Mesenchymal stem cell (in vitro differentiated cells and primary cell): Measurements from ENCODE around the gene NIT2.

Experiments used
- DNase-seq: peaks from one replicate; pipeline ENCODE4 v3.0.0-alpha.2; 2013
- H2AFZ ChIP-seq: one replicate; pipeline ENCODE4 v1.6.1; 2013; ENCODE audit warnings: low read depth, mild to moderate bottlenecking, control low read depth, inconsistent platforms, low read length, moderate library complexity
- H2AK5ac ChIP-seq: 2 replicates; pipeline ENCODE4 v1.6.1; 2013; ENCODE audit warnings: low read length, moderate library complexity, mild to moderate bottlenecking, inconsistent platforms; ENCODE audit not compliant: severe bottlenecking
- H2BK120ac ChIP-seq: one replicate; pipeline ENCODE4 v1.6.1; 2013; ENCODE audit warnings: low read depth, mild to moderate bottlenecking, inconsistent platforms, low read length, moderate library complexity
- H2BK12ac ChIP-seq, 2 experiments: one replicate each; pipeline ENCODE4 v1.6.1; 2013; ENCODE audit warnings: inconsistent platforms in 2 of 2, low read length in 2 of 2, mild to moderate bottlenecking in 2 of 2, moderate library complexity in 2 of 2, control low read depth in 1 of 2
- H2BK15ac ChIP-seq: one replicate; pipeline ENCODE4 v1.6.1; 2013; ENCODE audit warnings: mild to moderate bottlenecking, low read depth, inconsistent platforms; ENCODE audit not compliant: poor library complexity, severe bottlenecking
- H2BK5ac ChIP-seq: 2 replicates; pipeline ENCODE4 v1.6.1; 2013; ENCODE audit warnings: low read depth, mild to moderate bottlenecking, low read length, control low read depth, inconsistent platforms; ENCODE audit not compliant: poor library complexity, severe bottlenecking
- H3K14ac ChIP-seq, 2 experiments: one replicate each; pipeline ENCODE4 v1.6.1; 2013; ENCODE audit warnings: inconsistent platforms in 2 of 2, low read length in 2 of 2, control low read depth in 1 of 2, mild to moderate bottlenecking in 1 of 2, moderate library complexity in 1 of 2
- H3K18ac ChIP-seq, 2 experiments: one replicate each; pipeline ENCODE4 v1.6.1; 2013; ENCODE audit warnings: inconsistent platforms in 2 of 2, low read length in 2 of 2, control low read depth in 1 of 2, low read depth in 1 of 2, mild to moderate bottlenecking in 1 of 2
- H3K23ac ChIP-seq, 2 experiments: one replicate each; pipeline ENCODE4 v1.6.1; 2013; ENCODE audit warnings: inconsistent platforms in 2 of 2, low read length in 2 of 2, mild to moderate bottlenecking in 2 of 2, moderate library complexity in 2 of 2, control low read depth in 1 of 2
- H3K27ac ChIP-seq: 2 replicates; pipeline ENCODE4 v1.5.1; 2013; ENCODE audit warnings: mild to moderate bottlenecking, moderate library complexity, low read length, control low read depth, inconsistent platforms; ENCODE audit not compliant: poor library complexity, severe bottlenecking
- H3K27me3 ChIP-seq, 2 experiments: 2 replicates each; pipeline versions ENCODE4 v1.6.1 to v1.7.0; 2013; ENCODE audit warnings: low read length in 2 of 2, mild to moderate bottlenecking in 2 of 2, moderate library complexity in 2 of 2, control low read depth in 1 of 2, inconsistent platforms in 1 of 2; ENCODE audit not compliant: control insufficient read depth in 1 of 2, insufficient read depth in 1 of 2
- H3K36me3 ChIP-seq, 2 experiments: 2 replicates each; pipeline versions ENCODE4 v1.6.1 to v1.7.0; 2013; ENCODE audit warnings: low read length in 2 of 2, control low read depth in 1 of 2, inconsistent platforms in 1 of 2, low read depth in 1 of 2, mild to moderate bottlenecking in 1 of 2; ENCODE audit not compliant: insufficient read depth in 2 of 2, control insufficient read depth in 1 of 2
- H3K4ac ChIP-seq, 2 experiments: one replicate each; pipeline ENCODE4 v1.6.1; 2013; ENCODE audit warnings: inconsistent platforms in 2 of 2, low read length in 2 of 2, mild to moderate bottlenecking in 2 of 2, moderate library complexity in 2 of 2, control low read depth in 1 of 2, low read depth in 1 of 2
- H3K4me1 ChIP-seq: 2 replicates; pipeline ENCODE4 v1.6.1; 2013; ENCODE audit warnings: low read depth, low read length, control low read depth; ENCODE audit not compliant: control insufficient read depth, insufficient read depth
- H3K4me2 ChIP-seq: 2 replicates; pipeline ENCODE4 v1.6.1; 2013; ENCODE audit warnings: low read length, mild to moderate bottlenecking, inconsistent platforms; ENCODE audit not compliant: poor library complexity, severe bottlenecking
- H3K4me3 ChIP-seq, 2 experiments: 2 replicates each; pipeline versions ENCODE4 v1.5.1 to v1.7.0; 2013; ENCODE audit warnings: low read length in 2 of 2, mild to moderate bottlenecking in 2 of 2, control low read depth in 1 of 2, low read depth in 1 of 2; ENCODE audit not compliant: insufficient read depth in 1 of 2
- H3K79me1 ChIP-seq: replicated peaks from 2 replicates; pipeline ENCODE4 v1.6.1; 2013; ENCODE audit warnings: mild to moderate bottlenecking, control low read depth, low read length, inconsistent platforms; ENCODE audit not compliant: poor library complexity, severe bottlenecking
- H3K9ac ChIP-seq: 2 replicates; pipeline ENCODE4 v1.7.0; 2013; ENCODE audit warnings: mild to moderate bottlenecking, low read length, moderate library complexity
- H3K9me3 ChIP-seq: 2 replicates; pipeline ENCODE4 v1.7.0; 2013; ENCODE audit warnings: mild to moderate bottlenecking, low read length; ENCODE audit not compliant: control insufficient read depth
- H4K8ac ChIP-seq: one replicate; pipeline ENCODE4 v1.6.1; 2013; ENCODE audit warnings: inconsistent platforms, mild to moderate bottlenecking, low read length, moderate library complexity
- H4K91ac ChIP-seq: one replicate; pipeline ENCODE4 v1.6.1; 2013; ENCODE audit warnings: mild to moderate bottlenecking, low read length, inconsistent platforms
- WGBS: methylation state at CpG from one replicate; pipeline ENCODE4 v1.1.7; 2013; ENCODE audit warnings: mixed read lengths; 5-methylcytosine and 5-hydroxymethylcytosine counted together

The NIT2 gene

GRCh38 chr3:100311011-100311410, 23.5 kb upstream of the NIT2 start:
- H3K27ac ChIP-seq: no peak overlapping the region
- no peaks in the 10 kb centered on the region for H3K4me1 ChIP-seq
- H3K4ac ChIP-seq: no peak overlapping the region
- H2BK12ac ChIP-seq: no peak overlapping the region
- no peak overlapping the region for H2BK120ac ChIP-seq
- H3K18ac ChIP-seq: no peak overlapping the region
- H2AK5ac ChIP-seq: no peak overlapping the region
- peaks cover 6 to 88% of the 10 kb centered on the region in 2 experiments for H3K36me3 ChIP-seq
- no peak overlapping the region for H2BK15ac ChIP-seq
- H4K91ac ChIP-seq: no peak overlapping the region
- H4K8ac ChIP-seq: no peak overlapping the region
- peaks cover 4% of the 10 kb centered on the region for H3K79me1 ChIP-seq
- peak overlapping the region; percentile 53 for H3K9ac ChIP-seq
- H2AFZ ChIP-seq: no peak overlapping the region
- H3K27me3 ChIP-seq: no peaks in the 10 kb centered on the region
- peak; percentile 17 for DNase-seq
- no peak overlapping the region for H3K4me3 ChIP-seq
- WGBS: no CpG with 5 or more reads among the region's 2 CpGs
- no peaks in the 10 kb centered on the region for H3K9me3 ChIP-seq
- no peak overlapping the region for H3K14ac ChIP-seq
- no peak overlapping the region for H3K4me2 ChIP-seq
- no peak overlapping the region for H3K23ac ChIP-seq
- H2BK5ac ChIP-seq: no peak overlapping the region

- H2AFZ ChIP-seq: no peak overlapping the region
- no peak overlapping the region for H2AK5ac ChIP-seq
- peak overlapping the region; percentile 61 for H3K9ac ChIP-seq
- H3K79me1 ChIP-seq: peaks cover 3% of the 10 kb centered on the region
- H3K4me1 ChIP-seq: peaks cover 2% of the 10 kb centered on the region
- H3K4me2 ChIP-seq: no peak overlapping the region
- 63% methylated on average over 8 of the region's 8 CpGs for WGBS
- H2BK5ac ChIP-seq: no peak overlapping the region
- no peak overlapping the region for H4K91ac ChIP-seq
- no peak overlapping the region for H2BK12ac ChIP-seq
- H3K27me3 ChIP-seq: no peaks in the 10 kb centered on the region
- no peak overlapping the region for H3K23ac ChIP-seq
- DNase-seq: peak; percentile 72
- no peak overlapping the region for H3K27ac ChIP-seq
- H3K4me3 ChIP-seq: no peak overlapping the region
- peaks cover 9 to 86% of the 10 kb centered on the region in 2 experiments for H3K36me3 ChIP-seq
- H2BK15ac ChIP-seq: no peak overlapping the region
- no peaks in the 10 kb centered on the region for H3K9me3 ChIP-seq
- H4K8ac ChIP-seq: no peak overlapping the region
- no peak overlapping the region for H3K18ac ChIP-seq
- H2BK120ac ChIP-seq: no peak overlapping the region
- no peak overlapping the region for H3K14ac ChIP-seq
- no peak overlapping the region for H3K4ac ChIP-seq
Observed at GRCh38 chr3:100316641-100317069, 17.9 kb upstream of the NIT2 start.

DNA sequence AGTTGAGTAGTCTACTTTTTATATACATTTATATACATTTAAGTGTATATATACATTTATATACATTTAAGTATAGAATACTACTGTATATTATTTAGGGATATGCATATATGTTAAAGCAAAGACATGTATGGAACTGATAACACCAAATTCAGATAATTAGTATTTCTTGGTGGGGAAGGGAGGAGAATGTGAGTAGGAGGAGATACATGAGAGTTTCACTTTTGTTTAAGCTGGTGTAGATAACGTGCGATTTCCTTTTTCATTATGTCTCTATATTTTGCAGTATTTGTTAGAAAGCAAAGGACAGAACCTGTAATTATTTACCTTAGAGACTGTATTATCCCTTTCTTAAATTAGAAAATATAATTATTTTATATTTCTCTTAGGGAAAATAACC, 16.6 kb upstream of the NIT2 start:
- DNase-seq: no peak
- no CpG with 5 or more reads among the region's 2 CpGs for WGBS

GRCh38 chr3:100319951-100320350, 14.6 kb upstream of the NIT2 start:
- peaks cover 1% of the 10 kb centered on the region for H3K79me1 ChIP-seq
- no peak overlapping the region for H3K4me3 ChIP-seq
- WGBS: 100% methylated on average over 1 of the region's 2 CpGs
- H3K14ac ChIP-seq: no peak overlapping the region
- no peak overlapping the region for H2AFZ ChIP-seq
- peaks cover 2% of the 10 kb centered on the region for H3K4me1 ChIP-seq
- no peak overlapping the region for H4K8ac ChIP-seq
- DNase-seq: no peak
- H2BK12ac ChIP-seq: no peak overlapping the region
- no peak overlapping the region for H2BK5ac ChIP-seq
- no peak overlapping the region for H3K4me2 ChIP-seq
- H3K18ac ChIP-seq: no peak overlapping the region
- no peak overlapping the region for H3K23ac ChIP-seq
- H2BK120ac ChIP-seq: no peak overlapping the region
- no peak overlapping the region for H3K9ac ChIP-seq
- H4K91ac ChIP-seq: no peak overlapping the region
- no peaks in the 10 kb centered on the region for H3K9me3 ChIP-seq
- H3K27me3 ChIP-seq: no peaks in the 10 kb centered on the region
- H3K27ac ChIP-seq: no peak overlapping the region
- H3K36me3 ChIP-seq: peaks cover 3 to 87% of the 10 kb centered on the region in 2 experiments
- no peak overlapping the region for H2BK15ac ChIP-seq
- H3K4ac ChIP-seq: no peak overlapping the region
- no peak overlapping the region for H2AK5ac ChIP-seq

More for the DNA sequence above, 16.6 kb upstream of the NIT2 start:
- Histone ChIP-seq H4K8ac (no peak overlapping the region), H2BK5ac (no peak overlapping the region), H3K4me3 (no peak overlapping the region), H3K9me3 (no peaks in the 10 kb centered on the region), H3K4me1 (peaks cover 2% of the 10 kb centered on the region), H3K4me2 (no peak overlapping the region), H3K27me3 (no peaks in the 10 kb centered on the region), H3K23ac (no peak overlapping the region), H3K4ac (no peak overlapping the region), H3K14ac (no peak overlapping the region), H2BK15ac (no peak overlapping the region), H3K27ac (no peak overlapping the region), H3K18ac (no peak overlapping the region), H3K9ac (peak overlapping the region; percentile 61), H4K91ac (no peak overlapping the region), H2AFZ (no peak overlapping the region), H2BK12ac (no peak overlapping the region), H2BK120ac (no peak overlapping the region), H3K36me3 (peaks cover 9 to 84% of the 10 kb centered on the region in 2 experiments), H2AK5ac (no peak overlapping the region), H3K79me1 (peaks cover 3% of the 10 kb centered on the region)
